Colon (tissue), 2 donors: ENCODE data around the gene RBM20.
"Not testable (repeated sequence)": the region's sequence is repeated elsewhere in the genome, so short reads cannot be mapped to it uniquely, and the experiment has no call there.

Experiments
- FAIRE-seq: peaks from 2 replicates; lab custom pipeline; 2012; peaks lifted over from hg19 to GRCh38; lab: Jason Lieb, UNC
- donor health status: control.
- donor health status: control.

RBM20 gene

GRCh38 chr10:110857265-110858171 is 213.4 kb downstream of the RBM20 start:
- no peak for FAIRE-seq

DNA sequence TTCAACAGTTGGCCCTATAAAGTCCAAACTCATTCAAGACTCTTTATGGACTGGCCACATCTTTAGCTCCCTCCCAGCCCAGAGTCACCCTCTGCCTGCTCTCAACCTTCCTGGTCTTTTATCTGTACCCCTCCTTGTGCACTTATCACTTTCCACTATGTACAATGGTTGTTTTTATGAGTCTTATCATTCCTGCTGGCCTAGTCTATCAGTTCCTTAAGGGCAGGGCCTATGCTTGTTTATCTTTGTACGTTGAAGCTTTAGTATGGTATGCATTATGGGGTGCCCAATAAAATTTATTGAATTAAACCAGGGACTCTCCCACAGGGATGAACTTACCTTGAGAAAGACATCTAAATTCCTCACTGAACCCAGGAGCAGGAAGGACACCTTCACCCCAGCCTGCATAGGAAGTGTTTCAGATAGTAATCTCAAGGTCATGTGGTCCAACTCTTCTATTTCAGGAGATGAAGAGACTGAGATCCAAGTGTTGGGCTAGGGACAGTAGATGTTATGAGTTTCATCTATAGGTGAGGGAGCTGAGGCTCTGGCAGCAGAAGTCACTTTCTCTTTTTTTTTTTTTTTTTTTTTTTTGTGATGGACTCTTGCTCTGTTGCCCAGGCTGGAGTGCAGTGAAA is 214.3 kb downstream of the RBM20 start:
- no peak for FAIRE-seq

DNA sequence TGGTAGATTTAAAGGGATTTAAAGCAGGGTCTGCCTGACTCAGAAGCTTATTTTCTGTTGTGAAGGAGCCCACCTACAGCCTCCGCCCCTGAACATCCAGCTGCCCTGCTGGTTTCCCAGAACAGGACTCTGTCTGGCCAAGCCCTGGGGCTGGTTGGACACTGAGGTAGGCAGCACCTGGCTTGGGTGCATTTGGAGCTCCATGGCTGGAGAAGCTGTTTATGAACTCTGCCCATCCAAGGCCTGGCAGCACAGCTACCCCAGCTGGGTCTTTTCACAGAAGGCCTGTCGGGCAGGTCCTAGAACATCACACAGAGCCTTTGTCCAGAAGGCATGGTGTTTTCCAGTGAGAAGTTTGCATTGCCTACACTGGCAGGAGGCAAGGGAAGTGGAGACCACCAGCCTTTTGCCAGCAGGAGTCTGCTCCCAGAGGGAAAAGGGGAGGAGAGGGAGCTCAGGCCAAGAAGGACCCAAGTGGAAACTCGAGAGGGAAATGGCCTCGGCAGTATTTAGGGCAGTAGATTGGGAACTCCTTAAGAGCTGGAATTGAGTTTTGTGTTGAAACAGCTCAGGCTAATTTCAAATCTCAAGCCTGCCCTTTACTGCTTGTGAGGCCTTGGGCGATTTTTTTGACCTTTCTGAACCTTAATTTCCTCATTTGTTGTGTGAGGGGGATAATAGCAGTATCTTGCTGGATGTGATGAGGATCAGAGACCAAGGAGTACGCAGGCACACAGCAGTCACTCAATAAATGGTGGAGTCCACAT is 215.3 kb downstream of the RBM20 start:
- FAIRE-seq, result no peak

DNA sequence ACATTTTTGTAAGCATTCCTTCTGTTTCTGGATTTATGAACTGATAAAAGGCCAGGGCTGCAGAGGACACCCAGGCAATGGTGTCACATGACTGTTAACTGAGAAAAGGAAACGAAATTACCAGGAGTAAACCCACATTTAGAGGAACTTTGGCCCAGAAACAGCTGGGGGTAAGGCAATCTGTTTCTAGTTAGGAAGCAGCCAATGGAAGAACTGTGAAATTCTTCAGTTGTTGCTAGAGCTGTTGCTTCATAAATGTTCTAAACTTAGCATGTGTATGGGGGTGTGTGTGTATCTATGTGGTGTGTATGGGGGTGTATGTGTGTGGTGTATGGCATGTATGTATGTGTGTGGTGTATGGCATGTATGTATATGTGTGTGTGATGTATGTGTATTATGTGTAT is 215.8 kb downstream of the RBM20 start:
- FAIRE-seq, result no peak

DNA sequence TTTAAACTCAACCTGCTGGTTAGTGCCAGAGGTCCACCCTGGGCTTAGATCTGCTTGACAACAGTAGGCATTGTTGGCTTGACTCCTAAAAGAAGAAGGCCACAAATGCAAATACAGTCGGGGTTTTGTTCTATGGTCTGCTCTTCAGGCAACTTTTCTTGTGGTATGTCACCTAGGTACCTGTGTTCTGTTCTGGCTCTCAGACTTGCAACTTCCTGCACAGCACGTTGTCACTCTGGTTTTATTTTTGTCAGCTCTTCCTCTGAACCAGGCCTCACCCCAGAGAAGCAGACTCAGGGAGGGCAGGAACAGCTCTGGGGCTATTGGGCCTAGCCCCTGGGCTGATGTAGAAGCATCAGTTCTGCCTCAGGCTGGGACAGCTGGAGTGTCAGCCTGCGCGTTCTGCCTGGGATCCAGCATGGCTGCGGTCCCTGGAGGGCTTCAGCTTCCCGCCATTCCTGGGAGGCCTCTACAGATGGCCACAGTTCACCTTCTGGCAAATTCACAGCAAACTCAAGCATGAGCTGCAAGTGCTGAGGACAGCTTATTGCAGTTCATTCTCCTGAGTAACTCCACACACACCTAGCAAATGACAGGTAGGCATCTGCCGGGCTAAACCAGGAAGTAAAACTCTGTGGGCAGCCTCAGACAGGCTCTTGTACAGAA is 216.6 kb downstream of the RBM20 start:
- FAIRE-seq, result no peak

- FAIRE-seq, result no peak
These were observed 217.3 kb downstream of the RBM20 start for GRCh38 chr10:110861476-110861875.

- no peak for FAIRE-seq
These were observed 218.0 kb downstream of the RBM20 start for GRCh38 chr10:110861930-110862649.

- FAIRE-seq, result no peak
These were observed 218.8 kb downstream of the RBM20 start for GRCh38 chr10:110862961-110863360.

DNA sequence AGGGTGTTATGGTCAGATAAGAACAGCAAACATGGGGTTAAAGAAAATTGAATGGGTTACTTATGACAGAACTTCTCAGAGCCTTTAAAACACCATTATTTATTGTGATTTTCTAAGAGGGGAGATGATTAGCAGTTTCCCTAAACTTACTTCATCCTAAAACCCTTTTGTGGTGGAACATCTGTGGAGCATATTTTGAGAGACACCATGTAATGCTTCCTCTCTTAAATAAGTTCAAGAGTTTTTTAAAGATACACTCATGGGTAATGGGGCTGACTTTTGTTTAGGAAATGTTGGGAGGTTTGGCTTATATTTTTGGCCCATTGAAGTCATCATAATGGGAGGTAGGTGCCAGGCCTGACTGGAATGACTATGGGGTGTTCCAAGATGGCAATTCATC is 219.2 kb downstream of the RBM20 start:
- no peak for FAIRE-seq

DNA sequence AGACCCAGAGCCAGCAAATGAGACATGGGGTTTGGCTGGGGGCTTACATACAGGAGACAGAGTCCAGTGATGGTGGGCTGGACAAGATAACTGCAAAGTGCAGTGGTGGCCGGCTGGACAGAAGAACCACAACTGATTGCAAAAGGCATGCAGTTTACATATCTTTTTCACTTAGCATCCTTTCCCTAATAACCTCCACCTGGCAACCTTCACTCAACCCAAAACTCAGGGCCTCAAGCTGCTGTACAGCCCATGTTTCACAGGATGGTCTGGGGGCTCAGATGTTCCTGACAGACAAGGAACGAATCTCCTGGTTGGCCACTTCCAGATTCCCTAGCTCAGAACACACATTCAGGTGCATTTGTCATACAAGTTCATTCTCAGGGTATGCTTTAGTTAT is 219.8 kb downstream of the RBM20 start:
- no peak for FAIRE-seq

DNA sequence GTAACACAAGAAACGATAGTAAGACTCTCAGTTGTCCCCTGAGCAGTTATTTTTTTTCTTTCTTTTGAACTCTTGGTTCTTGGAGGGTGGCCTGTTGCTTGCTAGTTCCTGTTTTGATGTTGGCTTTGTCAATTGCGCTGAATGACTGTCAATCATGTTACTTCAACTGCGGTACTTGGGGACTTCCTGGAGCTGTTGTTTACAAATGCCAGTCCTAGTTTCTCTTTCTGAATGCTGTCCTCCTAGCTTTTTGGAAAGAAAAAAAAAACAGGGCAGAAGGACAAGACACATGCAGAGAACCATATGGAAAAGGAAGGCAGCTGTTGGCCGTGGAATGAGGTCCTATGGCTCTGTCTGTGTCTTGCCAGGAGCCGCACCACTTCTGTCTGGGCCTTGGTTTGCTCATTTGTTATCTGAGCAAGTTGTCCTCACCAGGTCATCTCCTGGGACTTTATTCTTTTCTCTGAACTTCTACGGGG is 220.6 kb downstream of the RBM20 start:
- peak; percentile 57 for FAIRE-seq

- FAIRE-seq, result no peak
These were observed 221.2 kb downstream of the RBM20 start for GRCh38 chr10:110865186-110865808.

GRCh38 chr10:110865809-110866482 is 221.8 kb downstream of the RBM20 start:
- no peak for FAIRE-seq

GRCh38 chr10:110867011-110867806 is 223.1 kb downstream of the RBM20 start:
- not testable (repeated sequence) for FAIRE-seq

DNA sequence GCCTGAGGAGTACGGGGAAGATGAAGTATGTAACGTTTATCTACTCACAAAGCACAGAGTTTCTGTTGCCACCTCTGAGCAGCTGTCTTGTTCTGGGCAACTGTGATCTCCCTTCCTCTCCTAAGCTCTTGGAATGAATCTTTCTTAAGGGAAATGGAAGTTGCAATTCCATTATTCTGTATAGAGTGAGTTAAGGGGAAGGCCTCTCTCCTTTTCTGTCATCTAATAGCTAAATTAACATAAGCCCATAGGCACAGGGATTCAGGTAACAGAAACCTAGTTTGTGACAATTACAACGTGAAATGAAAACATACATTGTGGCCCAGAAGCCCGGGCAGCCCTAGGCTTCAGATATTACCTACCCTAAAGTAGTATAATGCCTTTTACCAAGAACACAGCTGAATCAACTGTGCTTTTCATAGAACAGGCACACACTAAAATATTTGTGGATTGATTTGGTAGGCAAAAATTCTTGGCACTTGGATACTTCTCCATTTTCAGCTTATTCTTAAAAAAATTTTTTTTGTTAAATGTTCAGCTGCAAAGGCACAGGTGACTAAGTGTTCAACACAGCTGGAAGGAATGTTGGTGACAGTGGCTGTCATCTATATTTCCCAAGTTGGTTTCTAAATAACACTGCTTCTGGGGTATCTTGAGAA is 223.8 kb downstream of the RBM20 start:
- FAIRE-seq, result no peak

GRCh38 chr10:110868981-110869380 is 224.8 kb downstream of the RBM20 start:
- FAIRE-seq, result no peak

DNA sequence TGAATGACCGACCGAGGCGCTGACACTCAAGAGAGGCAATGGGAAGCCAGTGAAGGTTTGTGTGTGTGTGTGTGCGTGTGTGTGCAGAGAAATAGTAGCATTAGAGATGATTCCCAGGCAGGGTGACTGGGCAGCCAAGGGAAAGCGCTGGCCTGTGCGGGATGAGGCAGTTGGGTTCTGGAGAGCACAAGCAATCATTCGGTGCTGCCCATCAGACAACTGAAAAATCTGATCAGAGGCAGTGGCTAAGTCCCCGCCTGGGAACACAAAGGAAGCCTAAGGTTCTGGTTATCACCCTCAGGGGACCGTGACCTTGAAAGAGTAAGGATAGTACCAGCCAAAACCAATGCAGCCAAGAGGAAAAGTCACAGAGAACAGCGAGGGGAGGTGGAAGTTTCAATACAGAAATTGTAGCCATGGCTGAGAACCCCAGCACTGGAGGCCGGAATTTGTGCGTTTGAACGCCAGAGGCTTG is 226.7 kb downstream of the RBM20 start:
- FAIRE-seq, result no peak

DNA sequence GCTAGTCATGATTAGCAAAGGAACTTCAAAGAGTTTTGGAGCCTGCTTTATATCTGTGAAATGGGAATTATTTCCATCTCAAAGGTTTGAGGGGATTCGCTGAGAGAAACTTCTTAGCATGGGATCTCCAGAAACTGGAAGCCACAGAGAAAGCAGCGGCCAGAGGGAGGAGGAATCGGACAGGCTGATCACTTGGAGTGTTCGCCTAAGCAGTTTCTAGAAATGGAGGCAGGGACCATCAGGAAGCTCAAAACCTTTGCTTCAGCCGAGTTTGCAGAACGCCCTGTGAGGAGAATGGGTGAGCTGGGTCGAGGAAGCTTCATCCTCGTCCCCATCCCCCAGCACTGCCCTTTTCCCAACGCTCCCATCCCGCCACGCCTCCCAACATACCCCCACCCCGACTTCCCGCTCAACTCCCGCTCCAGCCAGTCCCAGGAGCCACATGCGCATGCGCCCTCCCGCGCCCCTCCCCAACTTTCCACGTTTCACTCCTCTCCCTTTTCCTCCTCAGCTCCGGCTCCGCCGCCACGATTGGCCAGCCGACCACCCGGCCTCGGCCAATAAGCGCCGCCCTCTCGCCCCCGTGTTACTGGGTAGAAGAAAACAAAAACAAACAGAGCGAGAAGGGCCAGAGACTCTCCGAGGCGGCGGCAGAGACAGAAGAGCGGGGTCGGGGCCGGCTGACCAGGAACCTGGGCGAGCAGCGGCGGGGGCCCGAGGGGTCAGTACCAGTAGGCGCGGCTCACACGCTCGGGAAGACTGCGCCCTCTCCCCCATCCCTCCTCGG is 227.4 kb downstream of the RBM20 start, which contains the start of gene PDCD4:
Gene PDCD4 (plus strand): TSS at position 631 of the 787 bp plus-strand sequence. CDS start 4,100 bp downstream, outside the sequence.
- FAIRE-seq, result peak; percentile 5
